ENCODE measurements around the gene GPR33. TPM values are rescaled to one million over a fixed set of nuclear protein-coding genes. Genes with fewer than 3 reads are reported as not detected.

The GPR33 gene
- total RNA-seq, 4 donors from 2014 or later = not detected

DNA sequence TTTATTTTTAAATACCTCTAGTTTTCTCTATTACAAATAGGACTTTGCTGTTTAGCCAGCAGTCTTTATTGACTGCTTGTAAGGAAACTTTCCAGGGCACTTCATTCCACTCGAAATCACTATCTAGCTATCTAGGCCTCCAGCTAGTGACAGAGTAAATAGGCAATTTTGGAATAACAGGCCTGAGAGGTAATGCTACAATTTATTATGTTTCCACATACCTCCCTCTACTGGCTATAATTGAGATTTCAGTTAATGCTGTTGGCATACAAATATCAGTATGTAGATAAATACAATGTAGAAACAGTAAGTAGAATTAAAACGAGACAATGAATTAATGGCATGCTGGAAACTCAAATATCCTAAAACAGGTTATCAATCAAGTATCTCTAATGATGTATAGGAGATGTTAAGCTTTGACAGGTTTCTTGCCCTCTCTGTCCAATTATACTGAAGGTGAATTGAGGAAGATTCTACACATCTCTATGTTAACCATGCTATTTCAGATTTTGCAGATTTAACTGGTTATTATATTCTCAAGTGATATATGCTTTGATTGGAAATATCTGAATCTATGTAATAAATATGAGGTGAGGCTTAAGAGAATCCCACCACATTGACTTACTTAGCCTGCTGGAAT is 37.7 kb downstream of the GPR33 start:
- WGBS, 2 donors = 44 to 47% methylated on average over 2 of the region's 2 CpGs
- Histone ChIP-seq H3K36me3 (peaks cover 9% of the 10 kb centered on the region in 2 donors), H3K27ac (peak overlapping the region in 1 of 3 donors; percentile 4), H3K9me3 (no peaks in the 10 kb centered on the region), H3K4me3 (replicated peaks in 1 of 3) (no peak overlapping the region), H3K27me3 (no peaks in the 10 kb centered on the region), H3K4me1 (peaks cover 0 to 10% of the 10 kb centered on the region in 2 donors)
- intact Hi-C loops (cut with DNase I) = no loop called here
- no peak for DNase-seq
- TF ChIP-seq, protein P1, sequence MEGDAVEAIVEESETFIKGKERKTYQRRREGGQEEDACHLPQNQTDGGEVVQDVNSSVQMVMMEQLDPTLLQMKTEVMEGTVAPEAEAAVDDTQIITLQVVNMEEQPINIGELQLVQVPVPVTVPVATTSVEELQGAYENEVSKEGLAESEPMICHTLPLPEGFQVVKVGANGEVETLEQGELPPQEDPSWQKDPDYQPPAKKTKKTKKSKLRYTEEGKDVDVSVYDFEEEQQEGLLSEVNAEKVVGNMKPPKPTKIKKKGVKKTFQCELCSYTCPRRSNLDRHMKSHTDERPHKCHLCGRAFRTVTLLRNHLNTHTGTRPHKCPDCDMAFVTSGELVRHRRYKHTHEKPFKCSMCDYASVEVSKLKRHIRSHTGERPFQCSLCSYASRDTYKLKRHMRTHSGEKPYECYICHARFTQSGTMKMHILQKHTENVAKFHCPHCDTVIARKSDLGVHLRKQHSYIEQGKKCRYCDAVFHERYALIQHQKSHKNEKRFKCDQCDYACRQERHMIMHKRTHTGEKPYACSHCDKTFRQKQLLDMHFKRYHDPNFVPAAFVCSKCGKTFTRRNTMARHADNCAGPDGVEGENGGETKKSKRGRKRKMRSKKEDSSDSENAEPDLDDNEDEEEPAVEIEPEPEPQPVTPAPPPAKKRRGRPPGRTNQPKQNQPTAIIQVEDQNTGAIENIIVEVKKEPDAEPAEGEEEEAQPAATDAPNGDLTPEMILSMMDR (IDR thresholded peaks at IDR 0.05) = peak in 5 of 6 experiments; percentile 41 to 77 (median 56)
- no peak for TF ChIP-seq POLR2A (IDR thresholded peaks at IDR 0.05)

DNA sequence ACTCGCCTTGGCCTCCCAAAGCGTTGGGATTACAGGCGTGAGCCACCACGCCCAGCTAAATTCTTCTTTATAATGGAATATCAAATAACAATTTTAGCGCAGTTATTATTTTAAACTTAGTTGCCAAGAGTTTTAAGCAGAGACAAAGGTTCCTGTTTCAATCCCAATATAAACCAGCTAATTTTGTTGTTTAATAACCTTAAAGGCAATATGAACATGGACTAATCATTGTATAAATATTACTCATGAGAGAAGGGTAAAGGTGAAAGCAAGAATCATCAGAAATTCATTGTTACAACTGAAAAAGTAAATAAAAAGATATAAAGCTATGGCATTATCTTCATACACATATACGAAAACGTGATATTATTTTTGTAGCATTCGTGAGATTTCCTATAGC is 38.7 kb downstream of the GPR33 start:
- no peak for DNase-seq
- Histone ChIP-seq H3K27me3 (no peaks in the 10 kb centered on the region), H3K27ac (peak overlapping the region in 1 of 3 donors; percentile 4), H3K36me3 (peaks cover 9% of the 10 kb centered on the region in 2 donors), H3K9me3 (no peaks in the 10 kb centered on the region), H3K4me1 (peaks cover 0 to 7% of the 10 kb centered on the region in 2 donors), H3K4me3 (replicated peaks in 1 of 3) (no peak overlapping the region)
- TF ChIP-seq, protein P1 (IDR thresholded peaks at IDR 0.05) = no peak
- TF ChIP-seq POLR2A (IDR thresholded peaks at IDR 0.05) = no peak
- 85% methylated on average over 8 of the region's 8 CpGs for WGBS, 2 donors
- intact Hi-C loops (cut with DNase I) = no loop called here

DNA sequence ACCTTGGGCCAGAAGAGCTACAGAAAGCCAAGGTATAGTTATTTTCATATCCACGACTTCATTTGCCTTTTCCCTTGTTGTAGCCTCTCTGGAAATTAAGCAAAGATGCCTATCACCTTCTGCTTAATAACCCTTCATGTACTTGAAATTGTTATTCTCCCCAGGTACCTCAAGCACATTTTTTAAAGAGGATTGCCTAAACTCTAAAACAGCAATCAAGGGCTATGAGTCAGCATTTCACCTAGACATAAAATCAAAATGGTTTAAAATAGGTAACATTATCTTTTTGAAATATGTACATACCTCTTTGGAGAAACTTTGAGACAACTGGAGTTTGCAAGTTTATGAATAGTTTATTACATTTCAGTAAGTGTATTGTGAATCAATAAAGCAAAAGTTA is 42.1 kb downstream of the GPR33 start:
- H3K27ac ChIP-seq = peak overlapping the region in 1 of 3 donors; percentile 7
- H3K4me3 ChIP-seq (replicated peaks in 1 of 3) = no peak overlapping the region
- TF ChIP-seq, protein P1 (IDR thresholded peaks at IDR 0.05) = no peak
- TF ChIP-seq POLR2A (IDR thresholded peaks at IDR 0.05) = no peak
- peaks cover 7 to 15% of the 10 kb centered on the region in 2 donors for H3K4me1 ChIP-seq
- 37 to 54% methylated on average over 1 of the region's 1 CpG for WGBS, 2 donors
- intact Hi-C loops (cut with DNase I) = no loop called here
- H3K9me3 ChIP-seq = no peaks in the 10 kb centered on the region
- no peaks in the 10 kb centered on the region for H3K36me3 ChIP-seq
- H3K27me3 ChIP-seq = no peaks in the 10 kb centered on the region
- no peak for DNase-seq

DNA sequence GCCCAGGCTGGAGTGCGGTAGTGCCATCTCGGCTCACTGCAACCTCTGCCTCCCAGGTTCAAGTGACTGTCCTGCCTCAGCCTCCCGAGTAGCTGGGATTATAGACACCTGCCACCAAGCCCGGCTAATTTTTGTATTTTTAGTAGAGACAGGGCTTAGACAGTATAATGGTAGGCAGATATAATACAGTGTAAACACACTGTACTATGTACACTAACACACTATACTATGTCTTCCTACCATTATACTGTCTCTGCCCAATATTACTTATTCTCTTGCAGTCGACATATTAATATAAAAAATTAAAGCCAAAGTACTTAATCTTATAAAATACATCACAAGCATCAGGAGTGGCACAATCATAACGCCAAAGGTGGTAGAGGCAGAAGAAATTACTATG is 45.6 kb downstream of the GPR33 start:
- no peak for TF ChIP-seq POLR2A (IDR thresholded peaks at IDR 0.05)
- TF ChIP-seq, protein P1 (IDR thresholded peaks at IDR 0.05) = no peak
- 94 to 95% methylated on average over 6 of the region's 6 CpGs for WGBS, 2 donors
- DNase-seq = no peak
- Histone ChIP-seq H3K36me3 (no peaks in the 10 kb centered on the region), H3K4me3 (replicated peaks in 1 of 3) (no peak overlapping the region), H3K4me1 (peaks cover 9 to 20% of the 10 kb centered on the region in 2 donors), H3K27ac (peak overlapping the region in 1 of 3 donors; percentile 8), H3K9me3 (no peaks in the 10 kb centered on the region), H3K27me3 (no peaks in the 10 kb centered on the region)
- intact Hi-C loops (cut with DNase I) = no loop called here

DNA sequence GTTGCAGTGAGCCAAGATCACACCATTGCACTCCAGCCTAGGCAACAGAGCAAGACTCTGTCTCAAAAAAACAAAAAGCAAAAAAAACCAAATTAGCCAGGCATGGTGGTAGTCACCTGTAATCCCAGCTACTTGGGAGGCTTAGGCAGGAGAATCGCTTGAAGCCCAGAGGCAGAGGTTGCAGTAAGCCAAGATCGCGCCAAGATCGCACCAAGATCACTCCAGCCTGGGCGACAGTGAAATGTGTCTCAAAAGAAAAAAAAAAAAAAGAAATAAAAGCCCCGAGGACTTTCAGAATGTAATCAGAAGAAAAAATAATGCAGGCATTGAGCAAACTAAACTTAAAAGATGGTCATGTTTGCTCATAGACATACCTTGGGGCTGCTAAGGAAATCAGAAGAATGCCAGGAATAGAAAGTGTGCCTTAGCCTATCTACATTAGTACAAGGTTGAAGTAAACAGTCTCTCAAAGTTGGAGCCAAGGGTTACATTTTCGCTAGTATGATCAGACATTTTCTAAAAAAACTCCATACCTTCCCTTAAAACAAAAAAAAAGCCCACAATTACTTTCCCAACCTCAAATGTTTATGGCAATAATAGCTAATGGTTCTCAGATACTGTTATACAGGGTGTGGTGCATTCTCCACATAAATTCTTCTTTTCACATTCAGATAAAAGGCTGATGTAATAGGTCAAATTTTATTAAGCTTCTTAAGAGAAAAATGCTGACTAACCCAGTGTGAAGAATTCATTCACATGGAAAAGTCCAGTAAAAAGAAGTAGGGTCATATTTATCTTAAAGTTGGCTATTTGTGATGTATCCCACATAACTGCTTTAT is 46.3 kb downstream of the GPR33 start:
- intact Hi-C loops (cut with DNase I) = no loop called here
- Histone ChIP-seq H3K4me3 (replicated peaks in 1 of 3) (no peak overlapping the region), H3K36me3 (no peaks in the 10 kb centered on the region), H3K27me3 (no peaks in the 10 kb centered on the region), H3K9me3 (no peaks in the 10 kb centered on the region), H3K27ac (peak overlapping the region in 2 of 3 donors; percentile 8 to 44), H3K4me1 (peaks cover 9 to 20% of the 10 kb centered on the region in 2 donors)
- TF ChIP-seq, protein P1 (IDR thresholded peaks at IDR 0.05) = no peak
- TF ChIP-seq POLR2A (IDR thresholded peaks at IDR 0.05) = no peak
- 97% methylated on average over 7 of the region's 7 CpGs for WGBS, 2 donors
- no peak for DNase-seq
